Colonic mucosa (tissue), 4 donors: Measurements from ENCODE around the gene ALDH2. TPM values are rescaled to one million over a fixed set of nuclear protein-coding genes. Genes with fewer than 3 reads are reported as not detected.

ENCODE experiments used
- DNase-seq: peaks from one replicate; pipeline ENCODE4 v3.0.0-alpha.2; 2020
- H3K27ac ChIP-seq: fragments of 200-600 bp; one replicate; pipeline ENCODE4 v1.8.0; 2021
- H3K27me3 ChIP-seq: fragments of 200-600 bp; one replicate; pipeline ENCODE4 v1.8.0; 2021
- H3K36me3 ChIP-seq: fragments of 200-600 bp; one replicate; pipeline ENCODE4 v1.8.0; 2021
- H3K4me1 ChIP-seq: fragments of 200-600 bp; one replicate; pipeline ENCODE4 v1.8.0; 2021; ENCODE audit warnings: mild to moderate bottlenecking
- H3K4me3 ChIP-seq: fragments of 200-600 bp; one replicate; pipeline ENCODE4 v1.8.0; 2021
- H3K9ac ChIP-seq, 2 donors: one replicate each; pipeline ENCODE4 v1.7.0; 2013; ENCODE audit warnings: control low read depth in 2 of 2, low read depth in 2 of 2, low read length in 2 of 2
- H3K9me3 ChIP-seq: fragments of 200-600 bp; one replicate; pipeline ENCODE4 v1.8.0; 2021
- CTCF ChIP-seq: fragments of 200-600 bp; IDR thresholded peaks from one replicate; pipeline ENCODE4 v1.8.0; 2022; ENCODE audit warnings: antibody characterized with exemption, mild to moderate bottlenecking
- intact Hi-C: fragments of 100-400 bp; cut with DNase I; formaldehyde crosslinking; loops from one replicate; pipeline ENCODE4 v1.14.1; 2022
- total RNA-seq, 2 donors: library from RNA; stranded (reverse); fragmentation: NEBNext Ultra II Directional in 1 of 2; extraction: Animal tissue kit (Norgen Biotek cat#: 25700) in 1 of 2; gene quantifications; one replicate each; pipeline ENCODE4 v1.2.1, GENCODE V29; 2021
- donor health status: healthy.
- donor health status: DM: no; HTN: no; CAD: no.
- donor health status: DM: no; HTN: no; CAD: no.

Gene ALDH2
- total RNA-seq, 2 donors from 2014 or later, result 240 to 398 TPM

DNA sequence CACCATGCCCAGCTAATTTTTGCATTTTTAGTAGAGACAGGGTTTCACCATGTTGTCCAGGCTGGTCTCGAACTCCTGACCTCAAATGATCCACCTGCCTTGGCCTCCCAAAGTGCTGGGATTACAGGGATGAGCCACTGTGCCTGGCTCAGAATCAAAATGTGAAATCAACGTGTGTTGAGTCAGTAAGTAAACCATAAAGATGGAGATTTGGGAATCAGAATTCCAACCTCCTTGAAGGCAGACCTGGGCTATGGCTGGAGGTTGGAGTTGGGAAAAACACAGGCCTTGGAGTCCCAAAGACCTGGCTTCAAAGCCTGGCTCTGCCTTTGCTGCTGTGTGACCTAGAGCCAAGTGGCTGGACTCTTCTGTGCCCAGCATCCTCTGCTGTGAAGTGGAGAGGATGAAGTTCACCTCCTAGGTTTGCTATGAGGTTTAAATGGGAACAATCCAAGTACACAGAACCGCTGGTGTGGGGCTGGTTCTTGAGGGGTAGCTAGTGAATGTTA is 10.2 kb downstream of the ALDH2 start:
- Histone ChIP-seq H3K4me1 (peaks cover 45% of the 10 kb centered on the region), H3K9me3 (no peaks in the 10 kb centered on the region), H3K4me3 (no peak overlapping the region), H3K9ac (peak overlapping the region; percentile 67 to 72), H3K36me3 (no peaks in the 10 kb centered on the region), H3K27me3 (no peaks in the 10 kb centered on the region), H3K27ac (peak overlapping the region; percentile 89)
- TF ChIP-seq CTCF, result no peak
- no peak for DNase-seq
- intact Hi-C loops, result no loop called here

DNA sequence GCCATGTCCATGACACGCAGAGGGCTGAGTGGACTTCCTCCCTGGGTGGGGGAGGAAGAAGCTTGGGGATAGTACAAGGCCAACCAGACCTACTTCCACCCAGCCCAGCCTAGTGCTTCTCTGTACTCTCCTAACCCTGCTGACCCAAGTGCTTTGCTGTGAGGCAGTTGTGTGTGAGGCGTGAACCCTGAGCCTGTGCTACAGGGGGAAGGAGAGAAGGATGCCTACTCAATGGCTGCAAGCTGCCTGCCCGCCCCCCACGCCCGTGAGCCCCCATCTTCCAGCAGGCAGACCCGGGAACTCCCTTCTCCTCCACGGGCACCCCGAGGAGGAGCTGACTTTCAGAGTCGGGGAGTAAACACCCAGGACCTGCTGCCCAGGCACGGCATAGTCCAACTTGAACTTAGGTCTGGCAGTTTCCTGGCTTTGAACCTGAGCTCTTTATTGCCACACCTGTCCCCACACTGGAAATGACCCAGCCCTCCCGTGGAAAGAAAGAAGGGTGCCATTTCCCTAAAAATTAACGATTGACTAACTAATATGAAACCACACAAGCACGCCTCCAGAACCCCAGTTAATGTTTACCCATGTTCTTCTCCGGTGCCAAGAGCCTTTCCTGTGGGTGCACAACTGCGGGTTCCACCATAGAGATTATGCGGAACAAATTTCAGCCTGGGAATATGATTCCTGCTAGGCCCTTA is 10.8 kb downstream of the ALDH2 start:
- Histone ChIP-seq H3K4me3 (no peak overlapping the region), H3K9me3 (no peaks in the 10 kb centered on the region), H3K27me3 (no peaks in the 10 kb centered on the region), H3K9ac (peak overlapping the region; percentile 67 to 72), H3K27ac (peak overlapping the region; percentile 89), H3K4me1 (peaks cover 44% of the 10 kb centered on the region), H3K36me3 (no peaks in the 10 kb centered on the region)
- peak; percentile 86 for DNase-seq
- TF ChIP-seq CTCF, result no peak
- intact Hi-C loops, result no loop called here

DNA sequence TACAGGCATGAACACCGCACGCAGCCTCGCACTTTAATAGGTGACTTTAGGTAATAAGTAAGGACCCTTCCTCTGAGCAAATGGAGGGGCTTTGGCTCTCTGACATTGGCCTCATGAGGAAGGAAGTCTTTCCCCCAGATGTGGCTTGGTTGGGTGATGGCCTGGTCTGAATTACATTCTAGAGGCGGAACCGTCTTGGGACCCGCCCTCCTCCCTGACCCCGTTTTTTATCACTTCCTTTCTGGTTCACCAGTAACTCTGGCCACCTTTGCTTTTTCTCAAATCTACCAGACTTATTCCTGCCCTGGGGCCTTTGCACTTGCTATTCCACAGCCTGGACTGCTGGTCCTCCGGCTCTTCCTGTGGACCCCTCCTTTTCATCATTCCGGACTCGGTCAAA is 13.4 kb downstream of the ALDH2 start:
- no peak for TF ChIP-seq CTCF
- Histone ChIP-seq H3K9ac (peak overlapping the region in 1 of 2 donors; percentile 75), H3K4me1 (peaks cover 22% of the 10 kb centered on the region), H3K36me3 (peaks cover 16% of the 10 kb centered on the region), H3K4me3 (no peak overlapping the region), H3K9me3 (no peaks in the 10 kb centered on the region), H3K27ac (peak overlapping the region; percentile 67), H3K27me3 (no peaks in the 10 kb centered on the region)
- peak; percentile 74 for DNase-seq
- intact Hi-C loops, result no loop called here

DNA sequence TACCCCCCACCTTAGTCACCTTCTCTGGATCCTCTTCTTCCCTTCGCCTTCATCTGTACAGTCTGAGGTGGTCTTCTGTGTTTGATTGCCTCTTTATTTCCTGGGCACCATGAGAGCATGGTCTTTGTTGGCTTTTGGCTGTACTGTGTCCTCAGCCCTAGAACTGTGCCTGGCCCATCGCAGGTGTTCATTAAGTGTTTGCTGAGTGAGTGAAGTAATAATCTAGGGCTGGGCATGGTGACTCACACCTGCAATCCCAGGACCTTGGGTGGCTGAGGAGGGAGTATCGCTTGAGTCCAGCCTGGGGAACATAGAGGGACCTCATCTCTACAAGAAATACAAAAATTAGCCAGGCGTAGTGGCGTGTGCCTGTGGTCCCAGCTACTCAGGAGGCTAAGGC is 13.9 kb downstream of the ALDH2 start:
- H3K27me3 ChIP-seq, result no peaks in the 10 kb centered on the region

DNA sequence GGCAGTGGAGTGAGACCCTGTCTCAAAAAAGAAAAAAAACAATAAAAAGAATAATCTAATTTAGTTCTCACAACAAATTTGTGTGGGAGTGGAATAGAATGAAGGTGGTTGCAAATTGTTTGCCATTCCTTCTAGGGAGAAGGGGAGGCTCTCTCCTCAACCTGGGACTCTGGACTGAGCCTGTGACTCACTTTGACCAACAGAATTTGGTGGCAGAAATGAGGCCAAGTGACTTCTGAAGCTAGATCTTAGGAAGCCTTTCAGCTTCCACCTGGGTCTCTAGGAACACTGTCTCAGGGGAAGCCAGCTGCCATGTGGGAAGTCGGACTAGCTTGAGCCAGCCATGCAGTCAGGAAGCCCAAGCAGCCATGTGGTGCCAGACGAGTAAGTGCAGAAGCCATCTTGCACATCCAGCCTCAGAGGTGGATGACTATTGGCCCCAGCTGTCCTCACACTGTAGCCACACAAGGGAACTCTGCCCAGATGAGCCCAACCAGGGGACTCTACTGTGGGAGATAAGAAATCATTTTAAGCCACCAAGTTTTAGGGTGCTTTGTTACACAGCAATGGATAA is 14.4 kb downstream of the ALDH2 start:
- Histone ChIP-seq H3K4me1 (peaks cover 16% of the 10 kb centered on the region), H3K27ac (peak overlapping the region; percentile 67), H3K9ac (peak overlapping the region in 1 of 2 donors; percentile 75), H3K9me3 (no peaks in the 10 kb centered on the region), H3K4me3 (no peak overlapping the region), H3K36me3 (peaks cover 17% of the 10 kb centered on the region), H3K27me3 (no peaks in the 10 kb centered on the region)
- no peak for DNase-seq
- TF ChIP-seq CTCF, result no peak
- intact Hi-C loops, result no loop called here

More for the DNA sequence above, 13.9 kb downstream of the ALDH2 start:
- DNase-seq, result peak; percentile 65
- Histone ChIP-seq H3K9ac (peak overlapping the region in 1 of 2 donors; percentile 75), H3K4me3 (no peak overlapping the region), H3K4me1 (peaks cover 20% of the 10 kb centered on the region), H3K36me3 (peaks cover 17% of the 10 kb centered on the region), H3K9me3 (no peaks in the 10 kb centered on the region), H3K27ac (peak overlapping the region; percentile 67)
- intact Hi-C loops, result no loop called here
- TF ChIP-seq CTCF, result no peak
